Upper lobe of left lung (tissue), 4 donors: ENCODE measurements around the gene MPHOSPH8.

ENCODE experiments used
- EP300 ChIP-seq, 4 donors: sonication (generic); formaldehyde crosslinking; IDR thresholded peaks; one replicate each; pipeline ENCODE4 v1.5.1; 2017; ENCODE audit warnings: antibody characterized with exemption in 4 of 4, control low read depth in 2 of 4
- POLR2A ChIP-seq, 4 donors: fragments of 450-650 bp; IDR thresholded peaks; one replicate each; pipeline ENCODE4 v1.5.1; 2016 to 2017; ENCODE audit warnings: antibody characterized with exemption in 4 of 4, mild to moderate bottlenecking in 2 of 4
- TF ChIP-seq, protein P1 (sequence below), 6 experiments: fragments of 450-650 bp in 4 of 6; fragments of 200-600 bp in 2 of 6; sonication (generic) in 2 of 6; IDR thresholded peaks; one replicate each; pipeline ENCODE4 v1.5.1; 2016 to 2019; ENCODE audit warnings: antibody characterized with exemption in 6 of 6

DNA sequence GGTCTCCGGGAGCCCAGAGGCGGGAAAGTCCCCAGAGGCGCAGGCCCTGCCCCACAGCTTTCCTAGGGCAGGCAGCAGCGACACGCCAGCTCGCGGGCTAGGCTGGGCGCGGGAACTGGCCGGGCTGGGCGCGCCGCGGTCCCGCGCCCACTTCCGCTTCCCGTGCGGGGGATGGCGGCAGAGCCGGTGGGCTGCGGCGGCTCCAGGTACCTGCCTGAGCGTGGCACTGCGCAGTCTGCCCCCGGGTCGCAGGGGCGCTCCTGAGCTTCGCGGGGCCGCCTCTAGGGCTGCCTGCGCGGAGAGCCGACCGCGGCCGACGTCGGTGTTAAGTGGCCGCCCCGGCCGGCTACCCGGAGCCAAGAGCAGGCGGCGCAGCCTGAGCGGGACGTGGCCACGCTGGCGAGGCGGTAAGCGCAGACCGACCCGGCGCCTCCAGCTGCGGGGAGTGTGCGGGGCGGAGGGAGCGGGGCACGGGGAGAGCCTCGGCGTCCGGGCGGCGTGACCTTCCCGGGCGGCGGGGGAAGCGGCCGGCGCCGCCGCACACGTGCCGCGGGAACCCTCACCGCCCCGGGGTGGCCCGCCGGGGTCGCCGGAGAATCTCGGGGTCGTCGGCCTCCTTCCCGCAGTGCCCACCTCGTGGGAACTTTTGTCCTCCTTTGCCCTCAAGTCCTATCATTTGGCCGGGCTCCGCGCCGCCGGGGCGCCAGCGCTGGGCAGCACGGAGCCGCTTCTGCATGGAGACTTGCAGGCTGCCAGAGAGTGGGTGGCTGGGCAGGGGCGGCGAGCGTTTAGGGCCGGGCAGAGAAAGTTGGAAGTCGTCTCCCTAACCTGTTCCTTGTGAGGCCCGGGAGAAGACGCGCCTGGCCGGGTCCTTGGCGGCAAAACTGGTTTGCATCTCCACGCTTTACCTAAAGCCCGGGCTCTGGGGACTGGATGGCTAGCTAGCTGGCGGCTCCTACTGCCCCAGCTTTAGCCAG lies 31.4 kb upstream of the MPHOSPH8 start:
- no peak for TF ChIP-seq EP300 (IDR thresholded peaks at IDR 0.05)
- TF ChIP-seq, protein P1, sequence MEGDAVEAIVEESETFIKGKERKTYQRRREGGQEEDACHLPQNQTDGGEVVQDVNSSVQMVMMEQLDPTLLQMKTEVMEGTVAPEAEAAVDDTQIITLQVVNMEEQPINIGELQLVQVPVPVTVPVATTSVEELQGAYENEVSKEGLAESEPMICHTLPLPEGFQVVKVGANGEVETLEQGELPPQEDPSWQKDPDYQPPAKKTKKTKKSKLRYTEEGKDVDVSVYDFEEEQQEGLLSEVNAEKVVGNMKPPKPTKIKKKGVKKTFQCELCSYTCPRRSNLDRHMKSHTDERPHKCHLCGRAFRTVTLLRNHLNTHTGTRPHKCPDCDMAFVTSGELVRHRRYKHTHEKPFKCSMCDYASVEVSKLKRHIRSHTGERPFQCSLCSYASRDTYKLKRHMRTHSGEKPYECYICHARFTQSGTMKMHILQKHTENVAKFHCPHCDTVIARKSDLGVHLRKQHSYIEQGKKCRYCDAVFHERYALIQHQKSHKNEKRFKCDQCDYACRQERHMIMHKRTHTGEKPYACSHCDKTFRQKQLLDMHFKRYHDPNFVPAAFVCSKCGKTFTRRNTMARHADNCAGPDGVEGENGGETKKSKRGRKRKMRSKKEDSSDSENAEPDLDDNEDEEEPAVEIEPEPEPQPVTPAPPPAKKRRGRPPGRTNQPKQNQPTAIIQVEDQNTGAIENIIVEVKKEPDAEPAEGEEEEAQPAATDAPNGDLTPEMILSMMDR (IDR thresholded peaks at IDR 0.05): peak in 3 of 6 experiments; percentile 13 to 53 (median 27)
- TF ChIP-seq POLR2A (IDR thresholded peaks at IDR 0.05): no peak
